ENCODE data around the gene ANGPTL7.
"Not testable (repeated sequence)": the region's sequence is repeated elsewhere in the genome, so short reads cannot be mapped to it uniquely, and the experiment has no call there.

ANGPTL7 gene

DNA sequence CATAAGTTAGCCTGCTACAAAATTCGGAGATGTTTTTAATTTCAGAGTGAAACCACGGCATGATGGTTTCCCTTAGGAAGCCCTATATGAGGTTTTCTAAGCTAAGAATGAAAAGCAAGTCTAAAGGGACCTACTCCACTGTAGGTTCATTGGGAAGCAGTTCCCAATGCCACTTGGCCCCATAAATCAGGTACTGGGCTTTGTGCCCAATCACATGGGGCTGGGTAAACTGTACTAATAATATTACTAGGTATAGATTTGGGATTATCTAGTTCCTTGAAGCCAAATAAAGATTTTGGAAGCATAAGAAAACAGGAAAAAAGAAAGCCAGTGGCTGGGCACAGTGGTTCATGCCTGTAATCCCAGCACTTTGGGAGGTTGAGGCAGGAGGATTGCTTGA is 19.1 kb upstream of the ANGPTL7 start:
- no peak for DNase-seq

DNA sequence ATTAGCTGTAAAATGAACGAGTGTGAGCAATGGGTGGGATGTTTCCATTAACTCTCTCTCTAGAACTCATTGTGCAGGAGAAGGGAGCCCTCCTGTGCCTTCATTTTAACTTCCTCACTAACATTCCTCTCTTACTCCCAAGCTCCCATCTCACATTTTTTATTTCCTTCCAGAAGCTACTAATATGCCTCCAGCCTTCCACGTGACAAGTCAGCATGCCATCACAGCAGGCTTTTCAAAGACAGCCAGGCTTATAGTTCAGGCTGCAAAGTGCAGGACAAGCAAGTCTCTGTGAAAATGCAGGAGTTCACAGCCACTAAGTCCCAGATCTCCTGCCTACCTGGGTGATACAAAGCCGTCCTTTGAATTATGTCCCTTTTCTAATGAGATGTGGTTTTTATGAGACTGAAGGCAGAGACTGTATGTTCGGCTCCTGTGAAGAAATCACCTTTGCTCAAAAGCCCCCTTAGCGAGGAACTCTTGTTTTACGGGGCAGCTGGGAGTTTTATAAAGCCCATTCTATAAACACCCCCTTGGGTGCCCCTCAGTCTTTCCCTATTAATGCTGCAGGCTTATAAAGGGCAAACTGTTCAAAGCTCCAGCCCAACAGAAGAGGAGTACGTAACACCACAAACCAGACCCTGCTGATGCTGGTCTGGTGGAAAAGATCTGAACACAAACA is 14.8 kb upstream of the ANGPTL7 start:
- no peak for DNase-seq

DNA sequence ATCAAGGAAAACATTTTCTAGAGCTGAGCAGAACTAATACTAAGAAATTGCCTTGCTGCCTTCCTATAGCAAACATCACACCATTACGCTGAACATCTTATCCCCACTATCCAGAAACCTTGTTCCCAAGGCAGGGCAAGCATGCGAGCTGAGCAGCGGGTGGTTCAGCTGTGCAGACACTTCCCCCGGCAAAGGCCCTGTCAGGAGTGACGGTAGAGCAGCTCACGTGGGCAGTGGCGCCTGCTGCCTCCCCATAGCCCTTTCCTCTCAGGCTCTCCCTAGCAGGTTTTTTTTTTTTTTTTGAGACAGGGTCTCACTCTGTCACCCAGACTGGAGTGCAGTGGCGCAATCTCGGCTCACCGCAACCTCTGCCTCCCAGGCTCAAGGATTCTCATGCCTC is 13.7 kb upstream of the ANGPTL7 start:
- DNase-seq = no peak

DNA sequence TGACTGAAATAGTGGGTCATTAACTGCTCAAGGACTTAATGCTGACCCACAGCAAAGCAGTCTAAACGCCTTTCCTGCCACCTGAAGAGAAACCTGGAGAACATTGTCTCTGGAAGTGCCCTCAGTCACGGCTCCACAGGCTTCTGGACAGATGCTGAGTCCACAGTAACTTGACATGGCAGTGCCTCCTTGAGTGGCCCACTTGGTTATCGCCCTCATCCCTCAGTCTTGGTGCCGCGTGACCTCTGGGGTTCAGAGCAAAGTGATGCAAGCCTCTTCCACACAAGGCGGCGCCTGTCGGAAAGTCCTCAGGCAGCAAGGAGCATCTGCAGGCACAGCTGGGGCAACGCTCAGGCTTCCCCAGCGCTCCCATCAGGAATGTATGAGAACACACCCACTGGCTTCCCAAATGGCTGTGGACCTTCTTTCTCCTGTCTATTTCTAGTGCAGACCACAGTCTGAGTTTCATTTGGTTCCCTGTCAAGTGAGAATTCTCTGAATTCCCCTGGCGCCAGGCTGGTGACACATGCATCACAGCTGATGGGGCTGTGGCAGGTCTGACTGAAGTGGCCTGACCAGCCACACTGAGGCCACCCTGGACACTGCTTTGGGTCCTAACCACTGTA is 13.0 kb upstream of the ANGPTL7 start:
- no peak for DNase-seq

DNA sequence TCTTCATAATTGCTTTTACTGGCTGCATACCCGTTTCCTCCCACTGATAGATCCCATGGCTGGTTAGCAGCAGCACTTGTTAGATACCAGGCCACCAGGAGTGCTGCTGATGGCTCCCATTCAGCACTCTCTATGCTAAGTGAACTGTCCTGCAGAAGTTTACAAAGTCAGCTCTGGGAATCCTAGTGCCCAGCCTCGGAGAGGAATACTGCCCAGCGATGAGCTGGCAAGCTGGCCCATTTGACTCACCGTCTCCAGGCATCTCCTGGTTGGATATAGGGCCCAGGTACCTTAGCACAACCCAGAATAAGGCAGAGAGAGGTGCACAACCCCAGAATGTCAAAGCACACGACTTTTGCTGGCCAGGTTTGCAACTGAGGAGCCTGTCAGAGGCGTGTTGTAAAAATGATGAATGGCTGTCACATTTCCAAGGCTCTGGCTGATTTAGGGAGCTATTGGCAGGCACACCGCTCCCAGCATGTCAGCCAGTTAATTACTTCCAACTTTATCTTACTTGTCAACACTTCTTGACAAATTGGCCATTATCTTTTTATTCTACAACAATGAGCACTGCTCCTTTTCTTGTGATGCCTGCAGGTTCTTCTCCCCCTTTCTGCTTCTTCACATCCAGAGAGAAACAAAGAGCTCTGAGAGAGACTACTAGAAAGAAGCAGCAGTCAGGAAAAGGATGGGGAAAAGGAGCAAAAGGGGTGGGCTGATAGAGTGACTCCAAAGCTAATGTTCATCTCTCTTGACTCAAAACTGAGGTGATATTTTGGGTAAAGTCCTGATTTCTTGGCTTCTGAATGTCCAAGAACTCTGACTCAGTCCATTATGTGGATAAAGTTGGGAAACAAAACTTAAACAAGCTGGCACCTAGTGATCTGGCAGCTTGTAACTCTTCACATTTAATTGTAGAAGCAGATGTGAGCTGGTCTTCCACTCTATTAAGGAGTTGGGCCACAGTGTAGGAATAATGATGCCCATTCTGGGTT is 10.8 kb upstream of the ANGPTL7 start:
- DNase-seq = no peak

DNA sequence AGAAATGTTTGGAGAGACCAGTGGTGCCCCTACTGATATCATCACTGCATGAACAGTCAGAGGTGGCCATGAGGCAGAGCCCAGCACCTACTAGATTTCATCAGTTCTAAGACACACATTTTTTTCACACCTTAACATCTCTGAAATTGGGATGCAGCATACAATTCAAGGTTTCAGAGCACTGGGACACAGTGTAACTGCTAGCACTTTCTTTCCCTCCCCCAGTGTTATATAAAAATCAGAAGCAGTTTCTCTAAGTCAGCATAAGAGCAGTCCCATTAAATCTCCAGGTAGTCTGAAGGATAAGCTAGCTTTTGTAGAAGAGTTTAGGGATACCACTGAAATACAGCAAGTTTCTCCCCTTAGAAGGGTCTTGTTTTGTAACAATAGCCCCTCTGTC is 10.0 kb upstream of the ANGPTL7 start:
- no peak for DNase-seq

DNA sequence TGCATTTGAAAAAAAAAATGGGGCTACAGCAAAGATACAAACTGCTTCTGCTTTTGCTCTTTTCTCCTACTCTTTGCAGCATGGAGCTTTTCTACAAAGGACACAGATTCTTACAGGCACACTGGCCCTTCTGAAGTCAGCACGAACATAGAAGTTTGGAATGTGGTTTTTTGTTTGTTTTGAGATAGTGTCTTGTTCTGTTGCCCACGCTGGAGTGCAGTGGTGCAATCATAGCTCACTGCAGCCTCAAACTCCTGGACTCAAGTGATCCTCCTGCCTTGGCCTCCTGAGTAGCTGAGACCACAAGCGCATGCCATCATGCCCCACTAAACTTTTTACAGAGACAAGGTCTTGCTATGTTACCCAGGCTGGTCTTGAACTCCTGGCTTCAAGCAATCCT is 9.4 kb upstream of the ANGPTL7 start:
- DNase-seq = not testable (repeated sequence)

DNA sequence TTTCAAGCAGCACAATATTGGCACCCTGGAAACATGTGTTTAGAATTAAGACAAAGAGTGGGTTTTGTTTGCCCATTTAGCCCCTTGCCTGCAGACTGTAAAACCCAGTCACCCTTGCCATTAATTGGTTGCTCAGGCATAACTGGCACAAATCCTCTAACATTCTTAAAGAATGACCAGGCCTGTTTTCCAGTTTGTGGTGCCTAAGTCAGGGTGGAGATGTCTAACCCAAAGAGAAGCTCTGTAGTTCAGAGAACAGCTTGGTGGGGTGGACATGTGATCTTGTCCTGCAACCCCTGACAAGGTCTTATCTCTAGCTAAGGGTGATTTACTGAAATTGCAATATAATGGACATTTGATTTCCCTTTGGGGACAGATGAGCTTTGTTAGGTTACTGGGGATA is 8.8 kb upstream of the ANGPTL7 start:
- DNase-seq = no peak

DNA sequence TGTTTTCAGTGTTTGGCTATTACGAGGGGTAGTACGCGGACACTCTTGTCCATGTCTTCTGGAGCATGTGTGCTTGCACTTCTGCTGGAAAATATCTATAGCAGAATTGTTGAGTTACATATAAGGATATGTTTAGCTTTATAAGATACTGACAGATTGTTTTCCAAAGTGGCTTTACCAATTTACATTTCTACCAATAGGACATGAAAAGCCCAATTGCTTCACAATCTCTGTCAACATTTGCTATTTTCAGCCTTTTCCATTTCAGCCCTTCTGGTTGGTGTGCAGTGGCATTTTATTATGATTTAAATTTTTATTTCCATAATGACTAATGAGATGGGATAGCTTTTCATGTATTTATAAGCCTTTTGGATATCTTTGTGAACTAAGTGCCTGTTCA is 6.3 kb upstream of the ANGPTL7 start:
- DNase-seq = no peak

DNA sequence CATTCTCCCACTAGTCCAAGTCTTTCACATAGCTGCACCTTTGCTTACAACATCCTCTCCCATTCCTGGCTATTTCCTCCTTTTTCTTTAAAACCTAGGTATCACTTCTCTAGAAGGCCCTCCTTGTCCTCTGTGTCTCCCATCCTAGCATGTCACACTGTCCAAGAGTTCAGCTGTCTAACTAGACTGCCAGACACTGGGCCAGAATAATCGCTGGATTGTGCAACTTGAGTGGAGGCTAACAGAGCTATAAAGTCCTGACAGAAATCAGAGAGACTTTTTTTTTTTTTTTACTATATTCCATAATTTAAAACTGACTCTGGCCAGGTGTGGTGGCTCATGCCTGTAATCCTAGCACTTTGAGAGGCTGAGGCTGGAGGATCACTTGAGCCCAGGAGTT is 4.2 kb upstream of the ANGPTL7 start:
- DNase-seq = no peak

DNA sequence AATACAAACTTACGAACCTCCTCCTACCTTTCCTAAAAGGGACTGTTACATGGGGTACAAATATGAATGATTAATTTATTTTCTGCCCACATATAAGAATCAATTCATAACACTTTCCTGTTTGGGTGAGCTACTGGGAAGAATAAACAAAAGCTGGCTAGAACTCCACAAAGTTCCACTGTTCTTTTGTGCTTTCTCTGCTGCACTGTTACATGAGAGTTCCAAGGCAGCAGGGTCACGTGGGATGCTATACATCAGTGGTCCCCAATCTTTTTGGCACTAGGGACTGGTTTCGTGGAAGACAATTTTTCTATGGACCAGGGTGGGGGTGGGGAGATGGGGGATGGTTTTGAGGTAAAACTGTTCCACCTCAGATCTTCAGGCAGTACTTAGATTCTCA is 2.2 kb upstream of the ANGPTL7 start:
- DNase-seq = no peak

DNA sequence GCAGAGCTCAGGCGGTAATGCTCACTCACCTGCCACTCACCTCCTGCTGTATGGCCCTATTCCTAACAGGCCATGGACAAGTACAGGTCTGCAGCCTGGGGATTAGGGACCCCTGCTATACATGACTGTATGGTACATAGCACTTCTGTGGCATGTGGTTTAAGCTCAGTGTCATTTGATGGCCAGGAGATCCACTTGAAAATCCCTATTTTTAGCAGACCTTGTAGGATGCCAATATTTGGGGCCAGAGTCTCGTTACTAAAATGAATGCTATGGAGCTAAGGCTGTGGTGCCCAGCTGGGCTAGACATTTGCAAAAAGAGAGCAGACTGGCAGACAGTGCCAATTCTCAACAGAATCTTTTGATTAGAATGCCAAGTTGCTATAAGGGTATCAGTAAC is 1.7 kb upstream of the ANGPTL7 start:
- no peak for DNase-seq

DNA sequence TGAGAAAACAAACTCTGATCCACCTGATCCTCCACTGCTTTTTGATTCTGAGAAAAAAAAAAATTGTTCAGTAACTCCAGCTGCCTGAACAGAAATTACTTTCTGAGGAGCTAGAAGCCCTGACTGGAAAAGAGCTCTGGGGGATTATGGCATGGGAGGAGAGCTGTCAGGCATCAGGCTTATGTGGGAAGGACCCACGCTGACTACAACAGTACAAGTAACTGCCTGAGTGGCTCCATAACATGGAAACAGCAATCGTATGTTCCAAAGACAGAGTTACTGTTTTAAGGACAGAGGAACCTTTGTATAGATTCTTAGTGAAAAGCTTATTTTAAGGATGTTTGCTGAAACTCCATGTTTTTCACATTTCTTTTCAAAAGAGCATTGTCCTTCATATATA is 1.2 kb upstream of the ANGPTL7 start:
- DNase-seq = no peak

DNA sequence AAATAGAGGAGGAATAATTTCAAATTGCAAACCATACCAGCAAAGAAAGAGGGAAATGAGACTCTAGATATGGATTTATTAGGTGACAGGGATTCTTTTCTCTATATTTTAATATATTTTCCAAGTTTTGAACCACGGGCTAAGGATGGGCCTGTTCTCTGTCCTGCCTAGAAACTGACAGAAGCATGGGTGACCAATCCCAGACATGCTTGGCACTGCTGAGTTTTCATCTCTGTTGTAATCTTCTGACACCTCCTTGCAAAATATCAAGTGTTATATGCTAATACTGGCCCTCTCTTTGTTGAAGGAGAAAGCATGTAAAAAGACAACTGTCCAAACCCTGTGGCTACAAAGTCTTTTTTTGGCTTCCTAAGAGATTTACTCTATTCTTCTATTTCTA is 774 bp upstream of the ANGPTL7 start:
- no peak for DNase-seq

DNA sequence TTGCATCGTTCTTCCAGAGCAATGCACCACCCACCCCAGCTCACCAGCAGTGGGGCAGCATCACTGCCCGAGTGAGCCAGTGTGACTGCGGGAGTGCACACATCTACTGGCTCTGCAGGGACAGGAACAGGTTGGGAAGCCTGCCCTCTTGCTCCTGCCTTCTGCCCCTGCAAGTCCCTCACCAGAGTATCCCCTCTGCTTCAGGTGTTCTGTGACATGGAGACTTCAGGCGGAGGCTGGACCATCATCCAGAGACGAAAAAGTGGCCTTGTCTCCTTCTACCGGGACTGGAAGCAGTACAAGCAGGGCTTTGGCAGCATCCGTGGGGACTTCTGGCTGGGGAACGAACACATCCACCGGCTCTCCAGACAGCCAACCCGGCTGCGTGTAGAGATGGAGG is 4.2 kb downstream of the ANGPTL7 start:
- no peak for DNase-seq

DNA sequence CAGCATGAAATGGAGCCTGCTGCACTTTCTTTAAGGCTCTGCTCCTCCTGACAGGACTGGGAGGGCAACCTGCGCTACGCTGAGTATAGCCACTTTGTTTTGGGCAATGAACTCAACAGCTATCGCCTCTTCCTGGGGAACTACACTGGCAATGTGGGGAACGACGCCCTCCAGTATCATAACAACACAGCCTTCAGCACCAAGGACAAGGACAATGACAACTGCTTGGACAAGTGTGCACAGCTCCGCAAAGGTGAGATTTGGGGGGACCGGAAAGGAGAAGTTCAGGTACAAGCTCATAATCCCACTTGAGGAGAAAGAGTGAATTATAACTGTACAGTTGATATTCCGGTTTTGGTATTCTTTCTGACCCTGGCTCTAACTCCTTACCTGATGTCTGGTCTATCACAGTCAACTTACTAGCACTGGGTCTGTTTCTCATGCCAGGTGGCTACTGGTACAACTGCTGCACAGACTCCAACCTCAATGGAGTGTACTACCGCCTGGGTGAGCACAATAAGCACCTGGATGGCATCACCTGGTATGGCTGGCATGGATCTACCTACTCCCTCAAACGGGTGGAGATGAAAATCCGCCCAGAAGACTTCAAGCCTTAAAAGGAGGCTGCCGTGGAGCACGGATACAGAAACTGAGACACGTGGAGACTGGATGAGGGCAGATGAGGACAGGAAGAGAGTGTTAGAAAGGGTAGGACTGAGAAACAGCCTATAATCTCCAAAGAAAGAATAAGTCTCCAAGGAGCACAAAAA is 5.4 kb downstream of the ANGPTL7 start:
- no peak for DNase-seq

DNA sequence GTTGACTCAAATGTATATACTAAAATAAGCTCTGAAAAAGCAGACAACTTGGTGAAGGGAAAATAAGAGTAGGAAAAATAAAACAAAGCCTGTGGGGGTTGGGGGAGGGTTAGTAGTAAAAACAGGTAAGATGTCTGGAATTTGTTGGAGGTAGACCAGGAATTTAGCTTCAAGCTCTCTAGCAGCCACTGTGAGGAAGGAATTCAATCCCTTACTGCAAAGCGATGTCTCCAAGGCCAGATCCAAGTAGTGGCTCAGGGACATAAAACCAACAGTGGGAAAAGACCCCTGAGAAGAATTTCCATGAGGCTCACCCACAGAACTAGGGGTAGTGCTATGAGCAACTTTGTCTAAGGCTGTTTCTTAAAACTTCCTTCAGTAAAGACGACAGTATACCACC is 7.8 kb downstream of the ANGPTL7 start:
- no peak for DNase-seq

DNA sequence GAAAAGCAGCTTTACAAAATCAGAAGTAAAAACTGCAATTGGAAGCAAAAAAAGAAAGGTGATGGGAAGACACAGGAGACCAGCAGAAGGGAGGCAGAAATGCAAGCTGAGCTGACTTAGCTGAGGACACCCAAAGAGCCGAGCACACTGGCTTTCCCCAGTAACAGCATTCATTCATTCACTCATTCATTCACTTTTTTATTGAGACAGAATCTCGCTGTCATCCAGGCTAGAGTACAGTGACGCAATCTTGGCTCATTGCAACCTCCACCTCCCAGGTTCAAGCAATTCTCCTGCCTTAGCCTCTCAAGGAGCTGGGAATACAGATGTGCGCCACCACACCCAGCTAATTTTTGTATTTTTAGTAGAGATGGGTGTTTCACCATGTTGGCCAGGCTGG is 8.2 kb downstream of the ANGPTL7 start:
- no peak for DNase-seq

DNA sequence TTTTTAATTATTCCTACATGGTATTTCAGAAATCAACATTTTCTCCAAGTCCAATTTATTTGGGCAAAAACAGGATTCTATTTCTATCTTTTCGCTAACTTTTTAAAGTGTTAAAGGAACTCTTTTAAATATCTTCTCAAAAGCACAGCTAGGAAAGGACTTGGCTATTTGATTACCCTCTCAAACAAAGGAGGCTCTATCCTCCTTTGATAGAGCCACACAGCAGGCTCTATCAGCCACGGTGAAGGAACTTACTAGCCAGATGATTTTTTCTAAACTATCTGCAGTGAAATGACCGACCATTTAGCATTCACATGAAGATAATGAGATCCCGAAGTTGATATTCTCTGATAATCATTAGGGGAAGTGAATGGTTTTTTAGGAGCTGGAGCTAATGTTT is 9.1 kb downstream of the ANGPTL7 start:
- DNase-seq = no peak

DNA sequence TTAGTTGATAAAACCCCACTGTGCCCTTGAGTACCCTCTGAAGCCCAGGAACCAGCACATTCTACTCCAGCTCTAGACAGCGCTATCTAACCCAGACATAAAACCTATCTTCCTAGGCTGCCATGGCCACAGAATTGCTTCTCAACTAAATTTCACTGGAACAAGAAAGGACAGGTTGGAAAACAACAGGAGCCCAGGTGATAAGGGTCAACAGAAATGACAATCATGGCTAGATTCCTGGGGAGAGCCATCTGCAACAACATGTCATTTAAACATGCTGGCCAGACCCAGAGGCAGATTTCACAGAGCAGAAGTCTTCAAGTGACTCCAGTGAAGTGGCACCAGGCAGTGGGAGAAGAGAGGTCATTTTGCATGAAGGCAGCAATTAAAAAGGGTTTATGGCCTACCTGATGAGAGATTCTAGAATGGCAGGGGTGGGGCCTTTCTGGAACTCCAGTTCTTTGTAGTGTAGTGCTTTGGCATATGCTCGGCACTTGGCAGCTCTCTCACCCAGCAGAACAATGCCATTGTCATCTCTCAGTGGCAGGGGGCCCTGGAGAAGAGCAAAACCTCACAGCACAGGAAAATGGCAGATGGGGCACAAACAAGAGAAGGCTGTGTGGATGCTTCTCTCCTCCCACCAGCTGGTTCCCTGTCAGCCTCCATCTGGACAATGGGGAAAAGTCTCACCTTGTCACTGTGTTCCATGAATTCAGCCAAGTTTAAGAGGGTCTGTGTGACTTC is 9.9 kb downstream of the ANGPTL7 start:
- no peak for DNase-seq

DNA sequence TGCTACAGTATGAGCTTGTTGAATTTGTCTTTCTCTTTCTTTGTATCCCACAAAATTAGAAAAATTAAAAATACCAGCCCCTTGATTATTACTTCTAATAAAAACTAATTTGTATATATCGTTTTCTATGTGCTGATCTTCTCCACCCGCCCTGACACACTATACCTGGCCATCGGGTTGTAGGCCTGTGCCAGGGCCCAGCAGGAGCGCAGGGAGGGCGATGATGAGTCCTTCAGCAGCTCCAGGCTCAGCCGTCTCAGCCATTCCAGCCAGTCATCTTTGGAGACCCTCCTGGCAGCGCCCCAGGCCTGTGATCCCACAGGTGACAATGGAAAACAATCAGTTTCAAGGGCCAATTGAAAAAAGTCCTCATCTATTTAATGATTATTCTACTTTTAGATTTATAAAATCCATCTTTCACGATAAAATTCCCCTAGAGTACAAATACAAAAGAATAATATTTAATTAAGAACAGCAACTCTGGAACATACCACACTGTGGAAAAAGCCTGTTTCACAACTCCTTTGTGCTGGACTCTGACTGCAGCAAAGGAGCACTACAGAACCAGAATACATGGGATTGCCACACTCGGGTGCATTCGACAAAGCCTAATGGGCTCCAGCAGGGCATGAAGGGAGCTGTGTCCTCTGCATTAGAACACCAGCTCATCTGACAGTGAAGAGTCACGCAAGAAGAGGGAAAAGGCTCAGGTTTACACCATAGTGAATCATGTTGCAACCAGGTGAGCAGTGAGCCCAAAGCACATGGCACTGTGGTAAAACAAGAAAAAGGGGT is 15.4 kb downstream of the ANGPTL7 start:
- DNase-seq = no peak
